Adrenal gland (tissue), 12 donors: ENCODE data around the gene SPINT2. TPM values are rescaled to one million over a fixed set of nuclear protein-coding genes. Genes with fewer than 3 reads are reported as not detected.

ENCODE experiments used
- DNase-seq, 7 donors: peaks; one replicate each; pipeline ENCODE4 v3.0.0-alpha.2; 2019 to 2020
- H3K27ac ChIP-seq, 5 donors: fragments of 200-600 bp; sonication (generic) in 4 of 5; 1 replicate in 3 of 5; 2 replicates in 2 of 5; pipeline versions ENCODE4 v1.5.1 to v1.8.0; 2016 to 2020; ENCODE audit warnings: mild to moderate bottlenecking in 1 of 5
- H3K27me3 ChIP-seq: fragments of 200-600 bp; 2 replicates; pipeline ENCODE4 v1.8.0; 2021
- H3K36me3 ChIP-seq, 2 donors: fragments of 200-600 bp; replicated peaks in 1 of 2; 1 replicate in 1 of 2; 2 replicates in 1 of 2; pipeline versions ENCODE4 v1.5.1 to v1.8.0; 2018 to 2022
- H3K4me1 ChIP-seq, 2 donors: fragments of 200-600 bp; replicated peaks in 1 of 2; 1 replicate in 1 of 2; 2 replicates in 1 of 2; pipeline versions ENCODE4 v1.5.1 to v1.8.0; 2018 to 2021
- H3K4me3 ChIP-seq, 4 donors: fragments of 200-600 bp; sonication (generic) in 3 of 4; one replicate each; pipeline ENCODE4 v1.5.1; 2016 to 2018
- H3K9me3 ChIP-seq, 3 donors: fragments of 200-600 bp; sonication (generic) in 1 of 3; replicated peaks in 1 of 3; 1 replicate in 2 of 3; 2 replicates in 1 of 3; pipeline versions ENCODE4 v1.5.1 to v1.8.0; 2016 to 2021
- CTCF ChIP-seq, 6 experiments: fragments of 450-650 bp in 4 of 6; fragments of 200-600 bp in 2 of 6; sonication (generic) in 1 of 6; IDR thresholded peaks; 1 replicate in 5 of 6; 2 replicates in 1 of 6; pipeline versions ENCODE4 v1.5.1 to v1.8.0; 2016 to 2021; ENCODE audit warnings: antibody characterized with exemption in 6 of 6, mild to moderate bottlenecking in 2 of 6, moderate library complexity in 1 of 6
- POLR2A ChIP-seq, 2 donors: fragments of 450-650 bp; IDR thresholded peaks; one replicate each; pipeline ENCODE4 v1.6.1; 2017; ENCODE audit warnings: antibody characterized with exemption in 2 of 2, mild to moderate bottlenecking in 2 of 2, moderate library complexity in 1 of 2
- WGBS, 4 donors: extraction: QIAGEN DNeasy Blood & Tissue Kit in 2 of 4; methylation state at CpG; one replicate each; pipeline versions ENCODE4 v1.1.5 to v1.1.7; 2013 to 2017; 5-methylcytosine and 5-hydroxymethylcytosine counted together
- intact Hi-C, 2 donors: fragments of 100-400 bp; cut with DNase I; formaldehyde crosslinking; loops; one replicate each; pipeline versions ENCODE4 v1.14.1 to v1.15.0; 2022 to 2023
- polyA plus RNA-seq, 3 donors: library from polyadenylated mRNA; stranded (reverse); fragments of 200-250 nt in 2 of 3; fragments of 350-450 nt in 1 of 3; fragmentation: Illumina TruSeq in 1 of 3; extraction: RNeasy Lipid Tissue Mini Kit (QIAGEN cat#74804) in 1 of 3; gene quantifications; one replicate each; pipeline ENCODE4 v1.2.3, GENCODE V29; 2013 to 2014
- total RNA-seq, 9 donors: library from RNA; depleted of rRNA in 4 of 9; stranded (reverse); fragments of >200 nt in 4 of 9; fragments of 120-200 nt in 1 of 9; fragmentation: NEBNext Ultra II Directional in 1 of 9; extraction: Animal tissue kit (Norgen Biotek cat#: 25700) in 1 of 9; gene quantifications; one replicate each; pipeline versions ENCODE4 v1.1.0 to v1.2.4, GENCODE V29; 2013 to 2023
- donor health status: healthy with polysubstance abuse.
- donor health status: Bipolar disorder and iron deficiency.
- donor health status: DM: yes; HTN: yes; CAD: no.
- donor health status: DM: no; HTN: no; CAD: no.
- donor health status: DM: no; HTN: no; CAD: no.
- donor health status: DM: yes; HTN: yes; CAD: no.

Gene SPINT2
- total and polyA plus RNA-seq, 12 donors = 33.4 to 233 (median 68.8) TPM

- no peak for DNase-seq
- no peaks in the 10 kb centered on the region for H3K27me3 ChIP-seq
- 76 to 100% (median 79%) methylated on average over 3 to 27 of the region's 27 CpGs for WGBS, 4 donors
- TF ChIP-seq POLR2A (IDR thresholded peaks at IDR 0.05) (no peak), CTCF (IDR thresholded peaks at IDR 0.05) (no peak)
- peak overlapping the region in 1 of 5 donors; percentile 69 for H3K27ac ChIP-seq
- no peak overlapping the region for H3K4me3 ChIP-seq
- no peaks in the 10 kb centered on the region for H3K9me3 ChIP-seq
- no peaks in the 10 kb centered on the region for H3K4me1 ChIP-seq
- intact Hi-C loops = no loop called here
- peaks cover 0 to 18% of the 10 kb centered on the region in 2 donors for H3K36me3 ChIP-seq
Observed at GRCh38 chr19:38304352-38304865, 40.0 kb downstream of the SPINT2 start.

- Histone ChIP-seq H3K9me3 (no peaks in the 10 kb centered on the region), H3K4me1 (no peaks in the 10 kb centered on the region), H3K4me3 (no peak overlapping the region), H3K27ac (peak overlapping the region in 1 of 5 donors; percentile 69), H3K36me3 (peaks cover 0 to 18% of the 10 kb centered on the region in 2 donors), H3K27me3 (no peaks in the 10 kb centered on the region)
- no peak for TF ChIP-seq POLR2A (IDR thresholded peaks at IDR 0.05)
- TF ChIP-seq CTCF (IDR thresholded peaks at IDR 0.05) = no peak
- intact Hi-C loops = no loop called here
- DNase-seq = peak in 3 of 7 donors; percentile 27 to 75 (median 37)
- 81 to 86% (median 84%) methylated on average over 20 to 29 of the region's 29 CpGs for WGBS, 4 donors
Observed at GRCh38 chr19:38304866-38305429, 40.6 kb downstream of the SPINT2 start.

- H3K36me3 ChIP-seq = peaks cover 0 to 18% of the 10 kb centered on the region in 2 donors
Observed at GRCh38 chr19:38306236-38306635, 41.9 kb downstream of the SPINT2 start.

GRCh38 chr19:38307076-38307475 is 42.7 kb downstream of the SPINT2 start:
- DNase-seq = no peak
- Histone ChIP-seq H3K27me3 (no peaks in the 10 kb centered on the region), H3K4me1 (no peaks in the 10 kb centered on the region), H3K4me3 (no peak overlapping the region), H3K27ac (no peak overlapping the region), H3K36me3 (peaks cover 0 to 18% of the 10 kb centered on the region in 2 donors), H3K9me3 (no peaks in the 10 kb centered on the region)
- TF ChIP-seq POLR2A (IDR thresholded peaks at IDR 0.05) (no peak), CTCF (IDR thresholded peaks at IDR 0.05) (no peak)
- intact Hi-C loops = no loop called here
- 94 to 98% (median 97%) methylated on average over 3 to 4 of the region's 4 CpGs; no CpG with 5 or more reads in 1 of the 4 donors for WGBS, 4 donors

More at GRCh38 chr19:38306236-38306635, 41.9 kb downstream of the SPINT2 start:
- intact Hi-C loops = no loop called here
- no peaks in the 10 kb centered on the region for H3K9me3 ChIP-seq
- no peak overlapping the region for H3K4me3 ChIP-seq
- no peaks in the 10 kb centered on the region for H3K4me1 ChIP-seq
- H3K27ac ChIP-seq = no peak overlapping the region
- no peak for DNase-seq
- TF ChIP-seq CTCF (IDR thresholded peaks at IDR 0.05) = no peak
- TF ChIP-seq POLR2A (IDR thresholded peaks at IDR 0.05) = no peak
- H3K27me3 ChIP-seq = no peaks in the 10 kb centered on the region
- 89 to 94% (median 94%) methylated on average over 3 of the region's 3 CpGs for whole genome bisulfite sequencing, 4 donors
